Activated CD4-positive, alpha-beta T cell treated with anti-CD3 and anti-CD28 coated beads, Interleukin-2, amount 10 ng/mL, durations not matched to agents 24 days and 14 days (primary cell): ENCODE measurements around the gene GBF1. TPM values are rescaled to one million over a fixed set of nuclear protein-coding genes. Genes with fewer than 3 reads are reported as not detected.

Source experiments
- DNase-seq: peaks from one replicate; pipeline ENCODE4 v3.0.0; 2022
- H3K27ac Mint-ChIP-seq: one replicate; pipeline ENCODE4 v1.8.0; 2022; ENCODE audit warnings: mild to moderate bottlenecking, mixed read lengths
- H3K27me3 Mint-ChIP-seq: one replicate; pipeline ENCODE4 v1.8.0; 2022; ENCODE audit warnings: mixed read lengths
- H3K36me3 Mint-ChIP-seq: one replicate; pipeline ENCODE4 v1.8.0; 2022; ENCODE audit warnings: low read depth, mild to moderate bottlenecking, mixed read lengths
- H3K4me1 Mint-ChIP-seq: one replicate; pipeline ENCODE4 v1.8.0; 2021; ENCODE audit warnings: mixed read lengths
- H3K4me3 Mint-ChIP-seq: one replicate; pipeline ENCODE4 v1.8.0; 2022; ENCODE audit warnings: mild to moderate bottlenecking, moderate library complexity, mixed read lengths
- H3K9me3 Mint-ChIP-seq: one replicate; pipeline ENCODE4 v1.8.0; 2021; ENCODE audit warnings: mixed read lengths
- intact Hi-C: fragments of 100-400 bp; cut with micrococcal nuclease; formaldehyde crosslinking; loops from one replicate; pipeline ENCODE4 v1.15.1; 2023
- total RNA-seq: library from RNA; stranded (reverse); gene quantifications from 2 replicates; pipeline ENCODE4 v1.2.3, GENCODE V29; 2022

Gene GBF1
- total RNA-seq, 1 donor from 2014 or later = 47.7 TPM

DNA sequence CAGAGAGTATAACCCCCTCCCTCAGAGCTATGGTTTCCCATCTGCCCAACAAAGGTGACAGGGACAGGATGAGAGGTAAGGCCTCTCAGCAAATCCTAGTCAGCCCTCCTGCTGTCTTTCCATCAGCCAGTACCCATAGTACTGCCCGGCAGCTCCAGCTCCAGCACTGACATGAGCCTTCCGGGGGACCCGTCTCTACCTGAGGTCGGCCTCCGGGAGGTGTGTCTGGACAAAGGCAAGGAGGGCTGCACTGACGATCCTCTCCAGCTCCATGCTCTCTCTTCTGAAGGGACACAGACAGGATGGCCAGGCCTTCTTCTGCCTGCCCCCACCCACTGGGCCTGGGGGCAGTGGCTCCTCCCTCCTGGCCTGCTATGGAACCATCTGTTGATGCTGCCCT is 179.6 kb downstream of the GBF1 start:
- intact Hi-C loops = no loop called here
- no peak overlapping the region for H3K4me3 Mint-ChIP-seq
- H3K27ac Mint-ChIP-seq = no peak overlapping the region
- peaks cover 24% of the 10 kb centered on the region for H3K4me1 Mint-ChIP-seq
- no peaks in the 10 kb centered on the region for H3K9me3 Mint-ChIP-seq
- DNase-seq = no peak
- H3K27me3 Mint-ChIP-seq = no peaks in the 10 kb centered on the region
- H3K36me3 Mint-ChIP-seq = peaks cover 25% of the 10 kb centered on the region

- no peak overlapping the region for H3K4me3 Mint-ChIP-seq
- no peaks in the 10 kb centered on the region for H3K27me3 Mint-ChIP-seq
- intact Hi-C loops = no loop called here
- H3K4me1 Mint-ChIP-seq = peaks cover 21% of the 10 kb centered on the region
- peaks cover 25% of the 10 kb centered on the region for H3K36me3 Mint-ChIP-seq
- no peak for DNase-seq
- peak overlapping the region; percentile 40 for H3K27ac Mint-ChIP-seq
- no peaks in the 10 kb centered on the region for H3K9me3 Mint-ChIP-seq
These were observed 180.1 kb downstream of the GBF1 start for GRCh38 chr10:102425444-102425843.

DNA sequence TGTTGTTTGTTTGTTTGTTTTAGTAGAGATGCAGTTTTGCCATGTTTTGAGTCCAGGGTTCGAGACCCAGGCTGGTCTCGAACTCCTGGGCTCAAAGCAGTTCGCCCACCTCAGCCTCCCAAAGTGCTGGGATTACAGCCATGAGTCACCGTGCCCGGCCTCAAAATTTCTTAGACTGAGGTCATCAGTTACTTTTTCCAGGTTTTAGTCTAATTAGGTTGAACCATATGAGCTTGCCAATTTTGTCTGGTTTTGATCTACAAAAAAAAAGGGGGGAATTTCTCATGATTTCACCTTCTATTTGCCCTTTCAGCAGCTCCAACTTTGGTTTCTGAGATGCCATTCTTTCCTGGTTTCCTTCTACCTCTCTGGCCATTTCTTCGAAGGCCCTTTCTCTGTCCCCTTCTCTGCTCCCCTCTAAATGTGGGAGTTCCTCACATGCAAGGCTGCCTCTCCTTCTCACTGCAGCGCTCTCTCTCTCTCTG is 181.5 kb downstream of the GBF1 start:
- no peaks in the 10 kb centered on the region for H3K27me3 Mint-ChIP-seq
- DNase-seq = no peak
- no peaks in the 10 kb centered on the region for H3K9me3 Mint-ChIP-seq
- H3K36me3 Mint-ChIP-seq = peaks cover 23% of the 10 kb centered on the region
- peaks cover 27% of the 10 kb centered on the region for H3K4me1 Mint-ChIP-seq
- intact Hi-C loops = no loop called here
- H3K27ac Mint-ChIP-seq = peak overlapping the region; percentile 12
- H3K4me3 Mint-ChIP-seq = no peak overlapping the region

DNA sequence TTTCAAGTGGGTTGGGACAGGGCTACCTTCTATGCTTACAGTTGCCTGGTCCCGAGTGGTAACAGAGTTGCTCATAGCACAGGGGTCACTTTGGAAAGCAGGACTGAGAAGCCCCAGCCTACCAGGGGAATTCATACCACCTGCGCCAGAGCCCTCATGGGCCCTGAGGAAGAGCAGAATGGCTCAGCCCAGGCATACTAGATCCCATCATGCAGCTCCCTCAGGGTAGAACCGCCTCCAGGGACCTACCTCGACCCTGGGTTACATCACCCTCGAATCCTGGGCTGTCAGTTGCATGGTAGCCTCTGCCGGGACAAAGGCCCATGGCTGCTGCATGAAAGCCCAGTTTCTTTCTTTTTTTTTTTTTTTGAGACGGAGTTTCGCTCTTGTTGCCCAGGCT is 184.1 kb downstream of the GBF1 start:
- no peak overlapping the region for H3K27ac Mint-ChIP-seq
- H3K27me3 Mint-ChIP-seq = no peaks in the 10 kb centered on the region
- peaks cover 14% of the 10 kb centered on the region for H3K36me3 Mint-ChIP-seq
- peak; percentile 56 for DNase-seq
- intact Hi-C loops = no loop called here
- peaks cover 33% of the 10 kb centered on the region for H3K4me1 Mint-ChIP-seq
- no peak overlapping the region for H3K4me3 Mint-ChIP-seq
- H3K9me3 Mint-ChIP-seq = no peaks in the 10 kb centered on the region

GRCh38 chr10:102431452-102432124 is 186.3 kb downstream of the GBF1 start:
- Mint-ChIP-seq H3K9me3 (no peaks in the 10 kb centered on the region), H3K27ac (peak overlapping the region; percentile 81), H3K4me3 (peak overlapping the region; percentile 85), H3K4me1 (peaks cover 48% of the 10 kb centered on the region), H3K36me3 (peaks cover 13% of the 10 kb centered on the region), H3K27me3 (no peaks in the 10 kb centered on the region)
- no peak for DNase-seq
- intact Hi-C loops = loop anchor here (1.0 to 10.0 kb wide), 5 partner anchors 10 to 213 kb away; partner anchors contain the start of genes ACTR1A and TRIM8

Other genes with a start within 250 kb of the GBF1 start
- 20.9 and 23.2 TPM in 2 replicates for gene ARMH3, start 189.4 kb upstream of the GBF1 start, total RNA-seq
- 22.7 and 25.8 TPM in 2 replicates for gene HPS6, start 180.2 kb upstream of the GBF1 start, total RNA-seq
- 76.4 and 78.2 TPM in 2 replicates for gene LDB1, start 125.2 kb upstream of the GBF1 start, total RNA-seq
- 111 and 113 TPM in 2 replicates for gene PPRC1, start 112.5 kb upstream of the GBF1 start, total RNA-seq
- gene NOLC1, start 93.1 kb upstream of the GBF1 start, total RNA-seq = 268 and 281 TPM in 2 replicates
- 0.14 TPM in 1 of 2 replicates, not detected in the other for gene ELOVL3, start 19.2 kb upstream of the GBF1 start, total RNA-seq
- 0.54 and 0.86 TPM in 2 replicates for gene PITX3, start 4.0 kb upstream of the GBF1 start, total RNA-seq
- 300 and 311 TPM in 2 replicates for gene NFKB2, start 150.2 kb downstream of the GBF1 start, total RNA-seq
- gene PSD, start 173.3 kb downstream of the GBF1 start, total RNA-seq = 10.4 and 12.1 TPM in 2 replicates
- 14.0 and 16.4 TPM in 2 replicates for gene FBXL15, start 175.3 kb downstream of the GBF1 start, total RNA-seq
- gene CUEDC2, start 187.0 kb downstream of the GBF1 start, total RNA-seq = 64.2 and 67.6 TPM in 2 replicates
- gene C10orf95, start 206.0 kb downstream of the GBF1 start, total RNA-seq = 0.33 and 0.52 TPM in 2 replicates